Measurements from ENCODE around the gene ZNF444.
A peak's percentile ranks its signal among the peaks of the same experiment; 100 is the strongest.

Gene ZNF444

GRCh38 chr19:56123266-56123891 is 17.7 kb upstream of the ZNF444 start:
- no peak for DNase-seq

DNA sequence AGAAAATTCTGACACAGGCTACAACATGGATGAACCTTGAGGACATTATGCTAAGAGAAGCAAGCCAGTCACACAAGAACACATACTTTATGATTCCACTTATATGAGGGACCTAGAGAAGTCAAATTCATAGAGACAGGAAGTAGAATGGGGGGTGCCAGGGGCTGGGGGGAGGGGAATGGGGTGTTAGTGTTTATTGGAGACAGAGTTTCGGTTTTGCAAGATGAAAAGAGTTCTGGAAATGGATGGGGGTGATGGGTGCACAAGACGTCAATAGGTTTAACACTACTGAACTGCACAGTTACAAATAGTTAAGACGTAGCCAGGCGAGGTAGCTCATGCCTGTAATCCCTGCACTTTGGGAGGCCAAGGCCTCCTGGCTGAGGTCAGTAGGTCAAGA is 16.5 kb upstream of the ZNF444 start:
- no peak for DNase-seq

DNA sequence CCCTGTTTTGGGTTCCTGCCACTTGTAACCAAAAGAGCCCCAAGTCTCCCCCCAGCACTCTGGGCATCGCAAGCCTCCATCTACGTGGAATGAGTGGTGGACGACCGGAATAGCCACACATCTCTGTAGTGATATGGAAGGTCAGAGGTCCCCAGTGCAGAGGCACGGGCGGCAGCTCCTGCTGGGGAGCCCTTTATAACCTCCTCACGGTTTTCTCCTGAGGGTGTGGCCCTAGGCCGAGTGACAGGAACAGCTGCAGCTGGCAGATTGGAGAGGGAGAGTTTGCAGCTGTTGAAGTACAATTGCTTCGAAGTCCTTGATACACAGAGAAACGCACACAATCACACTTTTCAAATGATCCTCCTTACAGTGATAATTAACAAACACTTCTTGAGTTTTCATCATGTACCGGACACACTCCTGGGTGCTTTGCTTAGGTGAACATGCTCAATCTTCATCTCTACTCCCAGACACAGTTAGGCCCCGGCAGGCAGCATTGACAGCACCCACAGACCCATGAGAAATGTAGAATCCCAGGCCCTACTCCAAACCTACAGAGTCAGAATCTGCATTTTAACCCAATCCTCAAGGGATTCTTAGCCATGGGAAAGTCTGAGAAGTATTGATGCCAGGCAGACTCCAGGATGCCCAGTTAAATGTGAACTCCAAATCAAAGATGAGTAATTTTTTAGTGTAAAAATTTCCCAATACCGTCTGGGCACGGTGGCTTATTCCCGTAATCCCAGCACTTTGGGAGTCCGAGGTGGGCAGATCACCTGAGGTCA is 15.1 kb upstream of the ZNF444 start:
- peak; percentile 96 for DNase-seq

- DNase-seq, result peak; percentile 41
Measured at GRCh38 chr19:56126983-56127780, 13.9 kb upstream of the ZNF444 start.

- no peak for DNase-seq
Measured at GRCh38 chr19:56130006-56130405, 11.1 kb upstream of the ZNF444 start.

- DNase-seq, result no peak
Measured at GRCh38 chr19:56131651-56132050, 9.4 kb upstream of the ZNF444 start.

- DNase-seq, result no peak
Measured at GRCh38 chr19:56132316-56132822, 8.7 kb upstream of the ZNF444 start.

- DNase-seq, result peak; percentile 56
Measured at GRCh38 chr19:56133858-56134653, 7.0 kb upstream of the ZNF444 start.

- no peak for DNase-seq
Measured at GRCh38 chr19:56134654-56134921, 6.5 kb upstream of the ZNF444 start.

- no peak for DNase-seq
Measured at GRCh38 chr19:56136362-56136761, 4.7 kb upstream of the ZNF444 start.

DNA sequence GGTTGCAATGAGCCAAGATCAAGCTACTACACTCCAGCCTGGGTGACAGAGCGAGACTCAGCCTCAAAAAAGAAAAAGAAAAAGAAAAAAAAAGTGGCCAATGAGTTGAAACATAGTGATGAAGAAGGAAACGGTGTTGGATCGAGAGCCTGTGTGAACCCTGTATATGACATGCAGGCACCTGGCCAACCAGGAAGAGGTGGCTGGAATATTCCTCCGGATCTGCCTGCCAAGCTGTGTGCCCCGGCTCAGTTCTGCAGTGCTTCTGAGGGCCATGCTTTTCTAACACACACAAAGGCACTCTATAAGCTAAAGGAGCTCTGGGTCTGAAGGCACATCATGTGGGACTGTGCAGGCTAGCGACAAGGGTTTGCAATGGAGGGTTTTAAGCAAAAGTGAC is 3.7 kb upstream of the ZNF444 start:
- DNase-seq, result no peak

GRCh38 chr19:56138069-56138468 is 3.0 kb upstream of the ZNF444 start:
- DNase-seq, result no peak

DNA sequence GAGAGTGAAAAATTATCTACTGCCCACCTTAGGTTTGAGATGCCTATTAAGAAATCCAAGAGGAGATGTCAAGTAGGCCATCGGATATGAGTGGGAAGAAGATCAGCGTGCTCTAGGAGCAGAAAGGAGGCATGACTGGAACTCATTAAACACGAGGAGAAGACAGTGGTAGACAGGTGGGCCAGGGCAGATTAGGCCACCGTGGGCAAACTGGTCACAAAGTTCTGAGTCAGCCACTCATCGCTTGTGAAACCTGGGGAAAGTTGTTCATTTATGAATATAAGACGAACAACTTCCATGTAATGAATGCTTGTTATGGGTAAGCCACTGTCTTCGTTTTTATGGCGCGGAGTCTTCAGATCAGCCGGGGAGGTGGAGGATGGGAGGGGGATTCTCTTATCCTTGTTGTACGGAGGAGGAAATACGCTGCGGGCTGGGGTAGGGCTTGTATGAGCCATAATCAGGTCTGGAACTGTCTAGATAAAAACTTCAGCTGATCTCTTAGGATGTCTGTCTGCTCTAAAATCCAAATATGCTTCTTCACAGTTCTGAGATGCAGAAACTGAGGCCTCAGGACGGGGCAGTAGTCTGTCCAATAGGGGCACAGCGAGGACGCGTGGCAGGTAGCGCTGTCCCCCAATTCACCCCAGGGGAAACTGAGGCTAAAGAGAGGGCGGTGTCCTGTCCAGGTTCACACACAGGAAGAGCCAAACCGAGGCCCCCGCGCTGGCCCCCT is 1.1 kb upstream of the ZNF444 start:
- peak; percentile 61 for DNase-seq

GRCh38 chr19:56141417-56141993 is 418 bp downstream of the ZNF444 start:
- DNase-seq, result peak; percentile 27

- no peak for DNase-seq
Measured at GRCh38 chr19:56142087-56142787, 1.1 kb downstream of the ZNF444 start.

DNA sequence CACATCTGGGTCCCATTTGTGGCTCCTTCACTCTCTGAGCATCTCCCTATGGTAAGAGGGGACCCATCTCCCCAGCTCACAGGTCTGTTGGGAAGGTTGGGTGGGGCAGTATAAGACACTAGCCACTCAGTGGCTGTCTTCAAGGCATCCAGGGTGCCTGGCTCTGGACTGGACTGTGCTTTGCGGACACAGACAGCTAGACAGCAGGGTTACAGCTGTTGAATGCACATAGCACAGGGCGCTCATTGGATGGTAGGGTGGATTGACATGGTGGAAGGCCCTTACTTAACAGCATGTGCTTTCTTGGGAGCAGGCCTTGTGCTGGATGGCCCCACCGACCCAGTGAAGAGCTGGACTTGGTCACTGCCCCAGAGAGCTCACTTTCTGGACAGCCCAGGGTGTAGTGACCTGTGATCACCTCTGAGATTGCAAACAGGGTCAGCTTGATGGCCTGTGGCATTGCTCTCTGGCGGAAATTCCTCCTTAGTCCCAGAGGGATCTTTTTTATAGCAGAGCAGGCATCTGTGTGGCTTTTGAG is 1.9 kb downstream of the ZNF444 start:
- DNase-seq, result no peak

GRCh38 chr19:56144376-56144775 is 3.3 kb downstream of the ZNF444 start:
- DNase-seq, result peak; percentile 64

- no peak for DNase-seq
Measured at GRCh38 chr19:56144831-56145230, 3.7 kb downstream of the ZNF444 start.

DNA sequence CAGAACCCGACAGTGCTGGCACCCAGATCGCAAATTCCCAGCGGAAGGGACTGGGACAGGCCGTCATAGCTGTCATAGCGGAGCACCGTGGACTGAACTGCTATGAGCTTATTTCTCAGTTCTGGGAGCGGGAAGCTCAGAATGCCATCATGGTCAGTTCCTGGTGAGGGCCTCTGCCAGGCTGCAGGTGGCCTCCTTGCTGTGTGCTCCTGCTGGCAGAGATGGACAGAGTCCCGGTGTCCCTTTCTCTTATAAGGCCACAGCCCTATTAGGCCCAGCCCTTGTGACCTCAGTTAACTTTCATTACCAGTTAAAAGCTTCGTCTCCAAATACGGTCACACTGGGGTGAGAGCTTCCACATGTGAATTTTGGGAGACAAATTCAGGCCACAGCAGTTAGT is 4.6 kb downstream of the ZNF444 start:
- no peak for DNase-seq

- DNase-seq, result no peak
Measured at GRCh38 chr19:56146904-56147303, 5.8 kb downstream of the ZNF444 start.

DNA sequence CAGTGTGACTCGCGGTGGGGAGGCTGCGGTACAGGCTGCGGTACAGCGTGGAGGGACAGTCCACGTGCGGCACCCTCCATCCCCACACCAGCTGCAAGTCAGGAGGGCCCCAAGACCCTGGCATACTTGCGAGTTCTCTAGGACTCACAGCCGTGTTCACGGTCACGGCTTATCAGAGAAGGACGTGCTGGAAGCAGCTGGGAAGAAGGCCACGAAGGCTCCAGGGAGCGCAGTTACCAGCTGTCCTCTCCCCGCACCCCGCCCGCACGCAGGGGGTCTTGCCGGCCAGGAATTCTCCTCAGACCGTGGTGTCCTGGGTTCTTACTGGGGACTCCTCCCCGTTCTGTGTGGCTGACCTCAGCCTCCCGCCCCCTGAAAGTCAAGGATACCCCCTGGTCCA is 6.2 kb downstream of the ZNF444 start:
- no peak for DNase-seq
